ENCODE measurements around the gene LNX1.

DNA sequence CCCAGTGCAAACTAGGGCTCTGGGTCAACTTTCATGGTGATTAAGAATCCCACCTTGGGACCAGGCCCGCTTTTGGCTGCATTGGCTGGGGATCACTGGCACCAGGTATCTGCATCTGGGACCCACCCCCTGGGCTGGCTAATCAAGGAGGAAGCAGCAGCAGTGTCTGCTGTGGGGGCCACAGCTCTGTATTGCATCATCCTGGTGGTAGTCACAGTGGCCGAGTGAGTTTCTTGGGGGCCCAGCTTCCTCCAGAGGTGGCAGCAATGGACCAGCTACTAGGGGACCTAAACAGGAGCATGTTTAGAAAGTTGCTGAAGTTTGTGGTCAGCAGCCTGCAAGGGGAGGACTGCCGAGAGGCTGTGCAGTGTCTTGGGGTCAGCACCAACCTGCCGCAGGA is 15.7 kb downstream of the LNX1 start:
- TF ChIP-seq, protein P1, sequence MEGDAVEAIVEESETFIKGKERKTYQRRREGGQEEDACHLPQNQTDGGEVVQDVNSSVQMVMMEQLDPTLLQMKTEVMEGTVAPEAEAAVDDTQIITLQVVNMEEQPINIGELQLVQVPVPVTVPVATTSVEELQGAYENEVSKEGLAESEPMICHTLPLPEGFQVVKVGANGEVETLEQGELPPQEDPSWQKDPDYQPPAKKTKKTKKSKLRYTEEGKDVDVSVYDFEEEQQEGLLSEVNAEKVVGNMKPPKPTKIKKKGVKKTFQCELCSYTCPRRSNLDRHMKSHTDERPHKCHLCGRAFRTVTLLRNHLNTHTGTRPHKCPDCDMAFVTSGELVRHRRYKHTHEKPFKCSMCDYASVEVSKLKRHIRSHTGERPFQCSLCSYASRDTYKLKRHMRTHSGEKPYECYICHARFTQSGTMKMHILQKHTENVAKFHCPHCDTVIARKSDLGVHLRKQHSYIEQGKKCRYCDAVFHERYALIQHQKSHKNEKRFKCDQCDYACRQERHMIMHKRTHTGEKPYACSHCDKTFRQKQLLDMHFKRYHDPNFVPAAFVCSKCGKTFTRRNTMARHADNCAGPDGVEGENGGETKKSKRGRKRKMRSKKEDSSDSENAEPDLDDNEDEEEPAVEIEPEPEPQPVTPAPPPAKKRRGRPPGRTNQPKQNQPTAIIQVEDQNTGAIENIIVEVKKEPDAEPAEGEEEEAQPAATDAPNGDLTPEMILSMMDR (IDR thresholded peaks at IDR 0.05; ENCODE audit: low read depth, low read length), result no peak
- TF ChIP-seq POLR2A (IDR thresholded peaks at IDR 0.05; ENCODE audit: extremely low read depth, insufficient read length) (no peak), MYC (IDR thresholded peaks at IDR 0.05; ENCODE audit: low read depth, low read length) (no peak)

Data from NB4 (cell line).